Measurements from ENCODE around the gene NOP53. TPM values are rescaled to one million over a fixed set of nuclear protein-coding genes. Genes with fewer than 3 reads are reported as not detected.

NOP53 gene
- total and polyA plus RNA-seq, 9 of the 15 experiments (the other 6 are each of a cell fraction or from before 2014, with no cell fraction given): 6.5 to 274 (median 145) TPM

DNA sequence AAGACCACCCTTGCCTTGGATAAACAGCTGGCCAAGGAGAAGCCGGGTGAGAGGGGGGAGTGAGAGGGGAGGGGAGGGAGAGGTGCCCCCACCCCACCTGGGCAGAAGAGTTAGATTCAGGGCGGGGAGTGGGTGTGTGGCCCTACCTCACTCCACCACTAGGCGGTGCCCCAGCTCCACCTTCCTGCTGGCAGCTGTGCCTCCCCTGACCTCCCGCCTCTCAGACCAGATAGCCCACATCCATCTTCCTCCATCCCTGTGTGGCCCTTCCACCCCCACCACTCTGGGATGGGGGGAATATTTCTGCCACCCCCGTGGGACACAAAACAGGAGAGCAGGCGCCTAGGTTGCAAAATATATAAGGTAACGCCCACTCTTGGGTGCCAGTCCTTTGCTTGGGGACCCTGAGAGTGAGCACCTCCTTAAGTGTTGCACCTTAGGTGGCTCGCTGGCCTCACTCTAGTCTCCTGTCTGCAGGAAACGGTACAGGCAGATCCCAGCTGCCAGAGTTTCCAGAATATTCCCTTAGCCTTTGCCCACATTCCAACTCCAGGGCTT lies 45.9 kb upstream of the NOP53 start (continued):
- TF ChIP-seq, protein P1, sequence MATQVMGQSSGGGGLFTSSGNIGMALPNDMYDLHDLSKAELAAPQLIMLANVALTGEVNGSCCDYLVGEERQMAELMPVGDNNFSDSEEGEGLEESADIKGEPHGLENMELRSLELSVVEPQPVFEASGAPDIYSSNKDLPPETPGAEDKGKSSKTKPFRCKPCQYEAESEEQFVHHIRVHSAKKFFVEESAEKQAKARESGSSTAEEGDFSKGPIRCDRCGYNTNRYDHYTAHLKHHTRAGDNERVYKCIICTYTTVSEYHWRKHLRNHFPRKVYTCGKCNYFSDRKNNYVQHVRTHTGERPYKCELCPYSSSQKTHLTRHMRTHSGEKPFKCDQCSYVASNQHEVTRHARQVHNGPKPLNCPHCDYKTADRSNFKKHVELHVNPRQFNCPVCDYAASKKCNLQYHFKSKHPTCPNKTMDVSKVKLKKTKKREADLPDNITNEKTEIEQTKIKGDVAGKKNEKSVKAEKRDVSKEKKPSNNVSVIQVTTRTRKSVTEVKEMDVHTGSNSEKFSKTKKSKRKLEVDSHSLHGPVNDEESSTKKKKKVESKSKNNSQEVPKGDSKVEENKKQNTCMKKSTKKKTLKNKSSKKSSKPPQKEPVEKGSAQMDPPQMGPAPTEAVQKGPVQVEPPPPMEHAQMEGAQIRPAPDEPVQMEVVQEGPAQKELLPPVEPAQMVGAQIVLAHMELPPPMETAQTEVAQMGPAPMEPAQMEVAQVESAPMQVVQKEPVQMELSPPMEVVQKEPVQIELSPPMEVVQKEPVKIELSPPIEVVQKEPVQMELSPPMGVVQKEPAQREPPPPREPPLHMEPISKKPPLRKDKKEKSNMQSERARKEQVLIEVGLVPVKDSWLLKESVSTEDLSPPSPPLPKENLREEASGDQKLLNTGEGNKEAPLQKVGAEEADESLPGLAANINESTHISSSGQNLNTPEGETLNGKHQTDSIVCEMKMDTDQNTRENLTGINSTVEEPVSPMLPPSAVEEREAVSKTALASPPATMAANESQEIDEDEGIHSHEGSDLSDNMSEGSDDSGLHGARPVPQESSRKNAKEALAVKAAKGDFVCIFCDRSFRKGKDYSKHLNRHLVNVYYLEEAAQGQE (IDR thresholded peaks at IDR 0.05; ENCODE audit: borderline replicate concordance): peak; percentile 28; the same call in 1 of the 2 replicates
- TF ChIP-seq, protein P1 (CRISPR knock-in tag; IDR thresholded peaks at IDR 0.05; ENCODE audit: low read depth): no peak
- TF ChIP-seq TOE1 (IDR thresholded peaks at IDR 0.05; ENCODE audit: borderline replicate concordance): no peak
- no peak for TF ChIP-seq TOE1 (CRISPR knock-in tag; IDR thresholded peaks at IDR 0.05; ENCODE audit: borderline replicate concordance, low read depth)
- no peak for TF ChIP-seq GATAD2B (IDR thresholded peaks at IDR 0.05; ENCODE audit: borderline replicate concordance)
- TF ChIP-seq RCOR1 (IDR thresholded peaks at IDR 0.05; ENCODE audit: borderline replicate concordance in 1 of 2, low read depth in 2 of 2, low read length in 2 of 2): 0 out of 4 replicates have a peak, but pooled peaks of 1 of the 2 experiments have one; percentile 11
- TF ChIP-seq NFXL1 (CRISPR knock-in tag; IDR thresholded peaks at IDR 0.05): no peak
- no peak for TF ChIP-seq NR2C2 (CRISPR knock-in tag; IDR thresholded peaks at IDR 0.05)
- no peak for TF ChIP-seq NR2C2 (tag; IDR thresholded peaks at IDR 0.05)
- no peak for TF ChIP-seq HDAC1 (IDR thresholded peaks at IDR 0.05)
- peak; percentile 28 to 57; a peak in 2 of 4 replicates for TF ChIP-seq MAZ (CRISPR knock-in tag; conservative IDR thresholded peaks at IDR 0.05 in 1 of 2, IDR thresholded peaks at IDR 0.05 in 1 of 2)
- TF ChIP-seq, protein P2, sequence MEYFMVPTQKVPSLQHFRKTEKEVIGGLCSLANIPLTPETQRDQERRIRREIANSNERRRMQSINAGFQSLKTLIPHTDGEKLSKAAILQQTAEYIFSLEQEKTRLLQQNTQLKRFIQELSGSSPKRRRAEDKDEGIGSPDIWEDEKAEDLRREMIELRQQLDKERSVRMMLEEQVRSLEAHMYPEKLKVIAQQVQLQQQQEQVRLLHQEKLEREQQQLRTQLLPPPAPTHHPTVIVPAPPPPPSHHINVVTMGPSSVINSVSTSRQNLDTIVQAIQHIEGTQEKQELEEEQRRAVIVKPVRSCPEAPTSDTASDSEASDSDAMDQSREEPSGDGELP (CRISPR knock-in tag; IDR thresholded peaks at IDR 0.05; ENCODE audit: borderline replicate concordance): peak; percentile 63; the same call in 1 of the 2 replicates
- peak; percentile 49 for TF ChIP-seq EGR1 (conservative IDR thresholded peaks at IDR 0.05)
- TF ChIP-seq, protein P3, sequence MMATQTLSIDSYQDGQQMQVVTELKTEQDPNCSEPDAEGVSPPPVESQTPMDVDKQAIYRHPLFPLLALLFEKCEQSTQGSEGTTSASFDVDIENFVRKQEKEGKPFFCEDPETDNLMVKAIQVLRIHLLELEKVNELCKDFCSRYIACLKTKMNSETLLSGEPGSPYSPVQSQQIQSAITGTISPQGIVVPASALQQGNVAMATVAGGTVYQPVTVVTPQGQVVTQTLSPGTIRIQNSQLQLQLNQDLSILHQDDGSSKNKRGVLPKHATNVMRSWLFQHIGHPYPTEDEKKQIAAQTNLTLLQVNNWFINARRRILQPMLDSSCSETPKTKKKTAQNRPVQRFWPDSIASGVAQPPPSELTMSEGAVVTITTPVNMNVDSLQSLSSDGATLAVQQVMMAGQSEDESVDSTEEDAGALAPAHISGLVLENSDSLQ (IDR thresholded peaks at IDR 0.05): no peak
- TF ChIP-seq ZNF316 (IDR thresholded peaks at IDR 0.05): no peak
- TF ChIP-seq ARID2 (IDR thresholded peaks at IDR 0.05): no peak
- TF ChIP-seq KLF10 (CRISPR knock-in tag; IDR thresholded peaks at IDR 0.05): no peak
- peak; percentile 68; the same call in 1 of the 2 replicates for TF ChIP-seq ZBTB7A (IDR thresholded peaks at IDR 0.05; ENCODE audit: borderline replicate concordance, control insufficient read depth, low read depth, low read length)
- TF ChIP-seq PURB (CRISPR knock-in tag; IDR thresholded peaks at IDR 0.05; ENCODE audit: low read depth): no peak
